GM12878 (cell line): ENCODE results near the gene CACNA1A. TPM values are rescaled to one million over a fixed set of nuclear protein-coding genes. Genes with fewer than 3 reads are reported as not detected.

ENCODE experiments used
- ATAC-seq: fragments of 200-7000 bp; cut with Tn5 transposase; 3 replicates; pipeline ENCODE4 v1.9.1; 2020; ENCODE audit warnings: mild to moderate bottlenecking, moderate library complexity
- BruUV-seq: library from RNA; stranded (reverse); fragments of 400-500 nt; replicated peaks from 2 replicates; lab custom pipeline; 2021; lab: Mats Ljungman, UMichigan
- CTCF ChIA-PET: fragments of 300-600 bp; sonication (Branson Sonifier 250); formaldehyde crosslinking; extraction: SDS; loops from one replicate; lab custom pipeline; 2021; ENCODE audit warnings: inconsistent platforms; lab: Yijun Ruan, JAX
- POLR2A ChIA-PET: fragments of 350-600 bp; formaldehyde crosslinking; extraction: SDS; loops from one replicate; lab custom pipeline; 2021; ENCODE audit warnings: inconsistent platforms; lab: Charles Lee
- RAD21 ChIA-PET: fragments of 300-600 bp; sonication (Branson Sonifier 250); formaldehyde crosslinking; loops from one replicate; lab custom pipeline; 2023; ENCODE audit warnings: antibody characterized with exemption; ENCODE audit not compliant: unreplicated experiment; lab: Charles Lee
- SMC1A ChIA-PET: fragments of 300-600 bp; sonication (Branson Sonifier 250); formaldehyde crosslinking; loops from one replicate; lab custom pipeline; 2023; ENCODE audit not compliant: unreplicated experiment, uncharacterized antibody; lab: Charles Lee
- DNase-seq: peaks from one replicate; pipeline ENCODE4 v3.0.0-alpha.2; 2011; ENCODE audit warnings: low read depth, low spot score
- FAIRE-seq: peaks from 3 replicates; lab custom pipeline; 2011; peaks lifted over from hg19 to GRCh38; lab: Jason Lieb, UNC
- H2AFZ ChIP-seq: 2 replicates; pipeline ENCODE4 v1.6.0; 2011; ENCODE audit warnings: low read depth, low read length, control low read depth; ENCODE audit not compliant: control insufficient read depth
- H3K27ac ChIP-seq: 2 replicates; pipeline ENCODE4 v1.5.1; 2011; ENCODE audit warnings: control low read depth; ENCODE audit not compliant: control insufficient read depth, insufficient read depth
- H3K27me3 ChIP-seq, 2 experiments: replicated peaks in 1 of 2; 2 replicates each; pipeline versions ENCODE4 v1.6.0 to v1.6.1; 2011; ENCODE audit warnings: low read length in 1 of 2; ENCODE audit not compliant: control insufficient read depth in 2 of 2, insufficient read depth in 2 of 2
- H3K36me3 ChIP-seq, 2 experiments: 2 replicates each; pipeline ENCODE4 v1.5.1; 2011; ENCODE audit warnings: low read length in 1 of 2; ENCODE audit not compliant: control insufficient read depth in 2 of 2, insufficient read depth in 2 of 2
- H3K4me1 ChIP-seq: 2 replicates; pipeline ENCODE4 v1.6.1; 2011; ENCODE audit warnings: mild to moderate bottlenecking, low read length, moderate library complexity, mixed read lengths; ENCODE audit not compliant: control insufficient read depth, insufficient read depth
- H3K4me2 ChIP-seq: 2 replicates; pipeline ENCODE4 v1.6.0; 2011; ENCODE audit warnings: control low read depth; ENCODE audit not compliant: control insufficient read depth, insufficient read depth
- H3K4me3 ChIP-seq: fragments of 200-600 bp; sonication (generic); 2 replicates; pipeline ENCODE4 v1.5.1; 2016
- H3K79me2 ChIP-seq: 2 replicates; pipeline ENCODE4 v1.6.0; 2011; ENCODE audit warnings: low read length; ENCODE audit not compliant: control insufficient read depth, insufficient read depth
- H3K9ac ChIP-seq: 2 replicates; pipeline ENCODE4 v1.8.0; 2011; ENCODE audit warnings: low read length, control low read depth, mixed read lengths; ENCODE audit not compliant: control insufficient read depth, insufficient read depth
- H3K9me3 ChIP-seq: replicated peaks from 3 replicates; pipeline ENCODE4 v1.5.1; 2011; ENCODE audit warnings: mild to moderate bottlenecking, low read length; ENCODE audit not compliant: control insufficient read depth, insufficient read depth
- H4K20me1 ChIP-seq: 2 replicates; pipeline ENCODE4 v1.6.0; 2011; ENCODE audit not compliant: control insufficient read depth, insufficient read depth
- BHLHE40 ChIP-seq, 2 experiments: fragments of 450-650 bp in 1 of 2; IDR thresholded peaks; 2 replicates each; pipeline ENCODE4 v1.6.1; 2011 to 2017; ENCODE audit warnings: low read depth in 2 of 2, borderline replicate concordance in 1 of 2, improper control_type of control experiment in 1 of 2, low read length in 1 of 2, mild to moderate bottlenecking in 1 of 2
- CUX1 ChIP-seq: IDR thresholded peaks from 2 replicates; pipeline ENCODE4 v1.6.1; 2012; ENCODE audit warnings: improper control_type of control experiment, low read depth, low read length; ENCODE audit not compliant: insufficient replicate concordance
- EP300 ChIP-seq, 2 experiments: fragments of 150-350 bp in 1 of 2; IDR thresholded peaks; 2 replicates each; pipeline ENCODE4 v1.6.1; 2011 to 2012; ENCODE audit warnings: low read depth in 2 of 2, low read length in 2 of 2, borderline replicate concordance in 1 of 2, improper control_type of control experiment in 1 of 2, inconsistent platforms in 1 of 2; ENCODE audit not compliant: control insufficient read depth in 1 of 2
- FOXM1 ChIP-seq: IDR thresholded peaks from 2 replicates; pipeline ENCODE4 v1.6.1; 2012; ENCODE audit warnings: low read depth, mild to moderate bottlenecking, inconsistent platforms, low read length, moderate library complexity
- GATAD2B ChIP-seq: fragments of 450-650 bp; conservative IDR thresholded peaks from 2 replicates; pipeline ENCODE4 v1.6.1; 2017; ENCODE audit warnings: low read depth, mild to moderate bottlenecking, moderate library complexity
- HDAC6 ChIP-seq: fragments of 200-600 bp; sonication (generic); IDR thresholded peaks from one replicate; pipeline ENCODE4 v1.8.0; 2017; ENCODE audit warnings: antibody characterized with exemption; ENCODE audit not compliant: unreplicated experiment
- IKZF1 ChIP-seq: fragments of 450-650 bp; conservative IDR thresholded peaks from 2 replicates; pipeline ENCODE4 v1.6.1; 2017; ENCODE audit warnings: antibody characterized with exemption, mild to moderate bottlenecking
- MEF2A ChIP-seq: IDR thresholded peaks from 2 replicates; pipeline ENCODE4 v1.6.1; 2011; ENCODE audit warnings: low read depth, mild to moderate bottlenecking, low read length, moderate library complexity; ENCODE audit not compliant: insufficient read depth
- NFYB ChIP-seq: IDR thresholded peaks from 2 replicates; pipeline ENCODE4 v1.6.1; 2011; ENCODE audit warnings: low read depth, mild to moderate bottlenecking, low read length, improper control_type of control experiment, moderate library complexity; ENCODE audit not compliant: insufficient read depth
- NR2C2 ChIP-seq: IDR thresholded peaks from 2 replicates; pipeline ENCODE4 v1.6.1; 2011; ENCODE audit warnings: borderline replicate concordance, low read depth; ENCODE audit not compliant: control insufficient read depth, insufficient read length
- POLR2A ChIP-seq: IDR thresholded peaks from 2 replicates; pipeline ENCODE4 v1.6.1; 2011; ENCODE audit warnings: low read depth, mild to moderate bottlenecking, low read length
- RAD21 ChIP-seq: IDR thresholded peaks from 2 replicates; pipeline ENCODE4 v1.6.1; 2011; ENCODE audit warnings: mild to moderate bottlenecking, low read depth, low read length, moderate library complexity; ENCODE audit not compliant: insufficient read depth
- SMC3 ChIP-seq: IDR thresholded peaks from 2 replicates; pipeline ENCODE4 v1.6.1; 2011; ENCODE audit warnings: low read length, improper control_type of control experiment, borderline replicate concordance
- TCF7 ChIP-seq: IDR thresholded peaks from 2 replicates; pipeline ENCODE4 v1.6.1; 2014; ENCODE audit warnings: antibody characterized with exemption, borderline replicate concordance
- WGBS: methylation state at CpG from one replicate; pipeline ENCODE4 v1.1.6; 2016; ENCODE audit warnings: low lambda C conversion rate; ENCODE audit not compliant: insufficient replicate concordance, insufficient coverage; ENCODE audit errors: missing lambda C conversion rate; 5-methylcytosine and 5-hydroxymethylcytosine counted together
- in situ Hi-C: fragments of 300-500 bp; cut with MboI; formaldehyde crosslinking; loops from 9 replicates; pipeline ENCODE4 v1.14.3; 2018; ENCODE audit warnings: mixed read lengths
- intact Hi-C: fragments of 100-400 bp; cut with micrococcal nuclease; formaldehyde crosslinking; loops from one replicate; pipeline ENCODE4 v1.14.2; 2022; ENCODE audit not compliant: unreplicated experiment
- polyA plus RNA-seq, 11 experiments: library from polyadenylated mRNA; depleted of rRNA in 4 of 11; unstranded in 6 of 11; stranded (reverse) in 5 of 11; fragments of >200 nt; fragmentation: Nextera tagmentation in 4 of 11; fragmentation: Illumina TruSeq in 1 of 11; extraction: Ambion mirVana in 4 of 11; extraction: Trizol in 1 of 11; gene quantifications; 1 replicate in 1 of 11; 2 replicates in 10 of 11; pipeline versions ENCODE4 v1.2.1 to v1.2.3, GENCODE V29; 2011 to 2016; ENCODE audit warnings: inconsistent platforms in 2 of 11, missing spikeins in 2 of 11, low read depth in 1 of 11
- total RNA-seq, 4 experiments: library from RNA; depleted of rRNA in 3 of 4; stranded (reverse); fragments of >200 nt in 3 of 4; fragmentation: Illumina TruSeq in 1 of 4; extraction: Trizol in 1 of 4; gene quantifications; 2 replicates each; pipeline versions ENCODE4 v1.2.1 to v1.2.3, GENCODE V29; 2013 to 2021
- TF ChIP-seq, protein P1 (sequence below): IDR thresholded peaks from 2 replicates; pipeline ENCODE4 v1.6.1; 2011; ENCODE audit warnings: low read depth, low read length, improper control_type of control experiment, borderline replicate concordance

Gene CACNA1A
- total and polyA plus RNA-seq, 10 of the 15 experiments (the other 5 are each of a cell fraction or from before 2014, with no cell fraction given) = 1.1 to 4.4 (median 2.5) TPM

DNA sequence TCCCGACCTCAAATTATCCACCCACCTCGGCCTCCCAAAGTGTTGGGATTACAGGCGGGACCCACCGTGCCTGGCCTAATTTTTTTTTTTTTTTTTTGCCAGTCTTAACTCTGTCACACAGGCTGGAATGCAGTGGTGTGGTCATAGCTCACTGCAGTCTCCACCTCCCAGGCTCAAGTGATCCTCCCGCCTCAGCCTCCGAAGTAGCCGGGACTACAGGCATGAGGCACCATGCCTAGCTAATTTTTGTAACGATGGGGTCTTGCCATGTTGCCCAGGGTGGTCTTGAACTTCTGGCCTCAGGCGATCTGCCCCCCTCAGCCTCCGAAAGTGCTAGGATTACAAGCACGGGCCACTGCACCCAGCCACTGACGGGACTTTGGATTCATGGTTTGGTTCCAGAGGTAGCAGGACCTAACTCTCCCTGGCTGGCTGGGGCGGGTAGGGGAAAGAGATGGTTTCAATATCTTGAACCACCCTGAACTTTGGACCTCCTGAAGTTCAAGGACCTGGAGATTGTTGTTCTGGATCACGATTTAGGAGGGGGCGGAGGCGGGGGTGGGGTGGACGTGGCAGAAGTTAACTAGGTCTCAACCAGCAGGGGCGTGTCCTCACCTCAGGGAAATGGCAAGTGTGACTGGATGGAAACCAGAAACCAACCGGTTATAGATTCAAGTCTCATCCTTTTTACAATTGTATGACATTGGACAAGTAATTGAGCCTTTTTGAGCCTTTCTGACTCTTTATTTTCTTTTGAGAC, 315.3 kb downstream of the CACNA1A start (continued):
- TF ChIP-seq TCF7 (no peak), BHLHE40 (IDR thresholded peaks at IDR 0.05; ENCODE audit: borderline replicate concordance in 1 of 2, low read depth in 2 of 2, low read length in 1 of 2) (no peak), EP300 (IDR thresholded peaks at IDR 0.05; ENCODE audit: borderline replicate concordance in 1 of 2, control insufficient read depth in 1 of 2, low read depth in 2 of 2, low read length in 2 of 2) (no peak)
- TF ChIP-seq, protein P1, sequence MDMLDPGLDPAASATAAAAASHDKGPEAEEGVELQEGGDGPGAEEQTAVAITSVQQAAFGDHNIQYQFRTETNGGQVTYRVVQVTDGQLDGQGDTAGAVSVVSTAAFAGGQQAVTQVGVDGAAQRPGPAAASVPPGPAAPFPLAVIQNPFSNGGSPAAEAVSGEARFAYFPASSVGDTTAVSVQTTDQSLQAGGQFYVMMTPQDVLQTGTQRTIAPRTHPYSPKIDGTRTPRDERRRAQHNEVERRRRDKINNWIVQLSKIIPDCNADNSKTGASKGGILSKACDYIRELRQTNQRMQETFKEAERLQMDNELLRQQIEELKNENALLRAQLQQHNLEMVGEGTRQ = no peak

- SMC1A ChIA-PET = no interaction called here
- POLR2A ChIA-PET = interaction anchor here (0.5 to 0.7 kb wide), 3 partner anchors 21 to 667 kb away, joined by 3 to 8 read pairs (median 6); no protein-coding TSS in a partner anchor
- Histone ChIP-seq H3K27me3 (no peaks in the 10 kb centered on the region), H3K36me3 (no peaks in the 10 kb centered on the region), H3K79me2 (no peaks in the 10 kb centered on the region), H2AFZ (no peak overlapping the region), H4K20me1 (no peaks in the 10 kb centered on the region), H3K4me1 (peaks cover 12% of the 10 kb centered on the region), H3K4me3 (no peak overlapping the region), H3K27ac (no peak overlapping the region), H3K9ac (no peak overlapping the region), H3K9me3 (no peaks in the 10 kb centered on the region), H3K4me2 (no peak overlapping the region)
- in situ Hi-C loops (no loop called here), intact Hi-C loops (no loop called here)
- no peak for FAIRE-seq
- no peak for DNase-seq
- WGBS = 46% methylated on average over 2 of the region's 4 CpGs
- ATAC-seq = peak; percentile 75
- RAD21 ChIA-PET = interaction anchor here (0.8 to 1.1 kb wide), 3 partner anchors 44 to 212 kb away, joined by 3 to 4 read pairs (median 3); no protein-coding TSS in a partner anchor
- no TSS peak for BruUV-seq
- TF ChIP-seq POLR2A (no peak), CUX1 (no peak), MEF2A (no peak), SMC3 (no peak), GATAD2B (no peak), RAD21 (no peak), TCF7 (no peak), IKZF1 (no peak), HDAC6 (no peak), NR2C2 (no peak), FOXM1 (no peak), NFYB (no peak)
- CTCF ChIA-PET = interaction anchor here (0.6 to 7.5 kb wide), 4 partner anchors 8 to 287 kb away, joined by 3 to 118 read pairs (median 4); no protein-coding TSS in a partner anchor
These were observed 316.7 kb downstream of the CACNA1A start for GRCh38 chr19:13189600-13189999.
